ENCODE results near the gene FDXR.
A peak's percentile ranks its signal among the peaks of the same experiment; 100 is the strongest.

FDXR gene

GRCh38 chr17:74836691-74837467 lies 35.9 kb downstream of the FDXR start:
- DNase-seq (ENCODE audit: low read depth, low spot score), result no peak

- no peak for DNase-seq (ENCODE audit: low read depth, low spot score)
Measured at GRCh38 chr17:74836191-74836590, 36.6 kb downstream of the FDXR start.

- peak; percentile 68 for DNase-seq (ENCODE audit: low read depth, low spot score)
Measured at GRCh38 chr17:74833501-74834377, 39.1 kb downstream of the FDXR start.

- DNase-seq (ENCODE audit: low read depth, low spot score), result no peak
Measured at GRCh38 chr17:74832421-74832820, 40.4 kb downstream of the FDXR start.

- no peak for DNase-seq (ENCODE audit: low read depth, low spot score)
Measured at GRCh38 chr17:74831444-74832146, 41.2 kb downstream of the FDXR start.

GRCh38 chr17:74830861-74831260 lies 41.9 kb downstream of the FDXR start:
- no peak for DNase-seq (ENCODE audit: low read depth, low spot score)

- DNase-seq (ENCODE audit: low read depth, low spot score), result no peak
Measured at GRCh38 chr17:74827800-74828199, 45.0 kb downstream of the FDXR start.

- no peak for DNase-seq (ENCODE audit: low read depth, low spot score)
Measured at GRCh38 chr17:74825952-74826719, 46.7 kb downstream of the FDXR start.

GRCh38 chr17:74824961-74825627 lies 47.7 kb downstream of the FDXR start:
- no peak for DNase-seq (ENCODE audit: low read depth, low spot score)

- no peak for DNase-seq (ENCODE audit: low read depth, low spot score)
Measured at GRCh38 chr17:74822939-74823367, 49.8 kb downstream of the FDXR start.

GRCh38 chr17:74822335-74822938 lies 50.4 kb downstream of the FDXR start:
- no peak for DNase-seq (ENCODE audit: low read depth, low spot score)

- DNase-seq (ENCODE audit: low read depth, low spot score), result no peak
Measured at GRCh38 chr17:74821655-74822334, 51.0 kb downstream of the FDXR start.

- DNase-seq (ENCODE audit: low read depth, low spot score), result no peak
Measured at GRCh38 chr17:74819801-74820436, 52.9 kb downstream of the FDXR start.

- DNase-seq (ENCODE audit: low read depth, low spot score), result no peak
Measured at GRCh38 chr17:74818291-74818938, 54.4 kb downstream of the FDXR start.

GRCh38 chr17:74816905-74817620 lies 55.7 kb downstream of the FDXR start:
- no peak for DNase-seq (ENCODE audit: low read depth, low spot score)

- no peak for DNase-seq (ENCODE audit: low read depth, low spot score)
Measured at GRCh38 chr17:74815550-74816370, 57.0 kb downstream of the FDXR start.

- no peak for DNase-seq (ENCODE audit: low read depth, low spot score)
Measured at GRCh38 chr17:74815067-74815466, 57.7 kb downstream of the FDXR start.
